ENCODE results near the gene L3MBTL2. TPM values are rescaled to one million over a fixed set of nuclear protein-coding genes. Genes with fewer than 3 reads are reported as not detected.

Gene L3MBTL2
- polyA plus RNA-seq, 1 experiment: 19.1 TPM

DNA sequence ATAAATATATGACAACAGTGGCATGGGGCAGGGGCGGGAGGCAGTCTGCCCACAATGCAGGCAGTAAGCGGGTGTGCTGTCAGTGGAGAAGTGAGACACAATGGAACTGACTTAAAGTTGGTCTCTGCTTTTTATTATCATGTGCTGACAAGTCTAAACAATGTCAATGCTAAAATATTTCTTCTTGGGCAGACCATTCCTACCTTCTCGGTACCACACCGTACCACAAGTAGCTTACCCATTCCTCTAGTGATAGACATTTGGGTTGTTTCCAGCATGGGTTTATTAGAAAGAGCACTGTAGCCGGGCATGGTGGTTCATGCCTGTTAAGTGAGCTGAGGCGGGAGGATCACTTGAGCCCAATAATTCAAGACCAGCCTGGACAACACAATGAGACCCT is 38.2 kb downstream of the L3MBTL2 start:
- Histone ChIP-seq H3K27me3 (ENCODE audit: control insufficient read depth, insufficient read depth, low read length) (no peaks in the 10 kb centered on the region), H3K27ac (ENCODE audit: low read depth, low read length) (no peak overlapping the region), H3K9me3 (ENCODE audit: control insufficient read depth, insufficient read depth, low read length) (no peaks in the 10 kb centered on the region; the same call in 1 of the 2 replicates), H3K4me3 (ENCODE audit: low read depth, low read length) (no peak overlapping the region)
- ChIA-PET POLR2A (interaction anchor here (1.2 kb wide), 1 partner anchor 26 kb away, joined by 4 read pairs; no protein-coding TSS in a partner anchor), CTCF (interaction anchor here (0.7 to 1.4 kb wide), 3 partner anchors 58 to 329 kb away, joined by 3 to 7 read pairs (median 4); partner anchors contain the start of gene ZC3H7B)
- no peak for DNase-seq (ENCODE audit: low read depth, low spot score)
- TF ChIP-seq, protein P1, sequence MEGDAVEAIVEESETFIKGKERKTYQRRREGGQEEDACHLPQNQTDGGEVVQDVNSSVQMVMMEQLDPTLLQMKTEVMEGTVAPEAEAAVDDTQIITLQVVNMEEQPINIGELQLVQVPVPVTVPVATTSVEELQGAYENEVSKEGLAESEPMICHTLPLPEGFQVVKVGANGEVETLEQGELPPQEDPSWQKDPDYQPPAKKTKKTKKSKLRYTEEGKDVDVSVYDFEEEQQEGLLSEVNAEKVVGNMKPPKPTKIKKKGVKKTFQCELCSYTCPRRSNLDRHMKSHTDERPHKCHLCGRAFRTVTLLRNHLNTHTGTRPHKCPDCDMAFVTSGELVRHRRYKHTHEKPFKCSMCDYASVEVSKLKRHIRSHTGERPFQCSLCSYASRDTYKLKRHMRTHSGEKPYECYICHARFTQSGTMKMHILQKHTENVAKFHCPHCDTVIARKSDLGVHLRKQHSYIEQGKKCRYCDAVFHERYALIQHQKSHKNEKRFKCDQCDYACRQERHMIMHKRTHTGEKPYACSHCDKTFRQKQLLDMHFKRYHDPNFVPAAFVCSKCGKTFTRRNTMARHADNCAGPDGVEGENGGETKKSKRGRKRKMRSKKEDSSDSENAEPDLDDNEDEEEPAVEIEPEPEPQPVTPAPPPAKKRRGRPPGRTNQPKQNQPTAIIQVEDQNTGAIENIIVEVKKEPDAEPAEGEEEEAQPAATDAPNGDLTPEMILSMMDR (IDR thresholded peaks at IDR 0.05; ENCODE audit: low read depth, low read length): no peak

DNA sequence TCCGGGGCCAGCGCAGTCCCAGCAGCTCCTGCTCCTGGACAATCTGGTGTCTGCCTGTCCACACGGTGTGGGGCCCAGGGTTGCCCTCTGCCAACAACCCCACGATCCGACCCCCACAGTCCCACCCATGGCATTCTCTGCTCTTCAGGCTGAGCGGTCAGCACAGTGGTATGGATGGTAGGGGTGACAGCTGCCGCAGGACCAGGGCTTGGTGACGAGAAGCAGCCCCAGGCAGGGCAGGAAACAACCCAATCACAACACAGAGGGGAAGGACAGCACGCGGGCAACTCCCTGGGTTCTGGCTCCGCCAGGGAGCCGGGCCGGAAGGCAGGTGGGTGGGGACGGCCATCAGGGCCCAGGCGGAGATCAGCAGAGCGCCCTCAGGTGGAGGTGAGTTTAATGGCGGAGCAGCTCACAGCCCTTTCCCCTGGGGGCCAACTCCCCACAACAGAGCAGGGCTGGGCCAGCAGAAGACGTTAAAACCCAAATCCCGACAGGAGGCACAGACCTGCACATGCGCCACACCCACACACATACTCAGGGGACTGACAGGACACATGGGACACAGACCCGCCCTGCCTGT is 40.9 kb downstream of the L3MBTL2 start:
- Histone ChIP-seq H3K4me3 (ENCODE audit: low read depth, low read length) (no peak overlapping the region), H3K9me3 (ENCODE audit: control insufficient read depth, insufficient read depth, low read length) (no peaks in the 10 kb centered on the region; the same call in 1 of the 2 replicates), H3K27ac (ENCODE audit: low read depth, low read length) (no peak overlapping the region), H3K27me3 (ENCODE audit: control insufficient read depth, insufficient read depth, low read length) (no peaks in the 10 kb centered on the region)
- no peak for DNase-seq (ENCODE audit: low read depth, low spot score)
- TF ChIP-seq, protein P1 (IDR thresholded peaks at IDR 0.05; ENCODE audit: low read depth, low read length): no peak
- ChIA-PET CTCF (no interaction called here), POLR2A (no interaction called here)

DNA sequence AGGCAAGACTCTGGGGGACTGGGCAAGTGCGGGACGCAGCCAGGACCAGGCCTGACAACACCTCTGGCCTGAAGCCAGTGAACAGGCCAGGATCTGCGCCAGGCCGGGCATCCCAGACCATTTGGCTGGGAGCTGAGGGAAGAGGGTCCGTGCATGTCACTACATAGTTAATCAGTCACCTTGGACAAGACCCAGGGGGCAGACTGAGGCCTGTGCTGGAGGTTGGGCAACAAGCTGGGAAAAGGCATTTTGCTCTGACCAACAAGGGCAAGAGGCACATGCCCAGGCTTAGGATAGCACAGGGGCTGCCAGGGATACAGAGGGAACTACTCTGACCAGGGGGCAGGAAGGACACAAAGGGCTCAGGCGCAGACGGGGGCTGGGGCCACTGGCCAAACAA is 42.6 kb downstream of the L3MBTL2 start:
- Histone ChIP-seq H3K9me3 (ENCODE audit: control insufficient read depth, insufficient read depth, low read length) (no peaks in the 10 kb centered on the region; the same call in 1 of the 2 replicates), H3K27ac (ENCODE audit: low read depth, low read length) (no peak overlapping the region), H3K4me3 (ENCODE audit: low read depth, low read length) (no peak overlapping the region), H3K27me3 (ENCODE audit: control insufficient read depth, insufficient read depth, low read length) (no peaks in the 10 kb centered on the region)
- no peak for DNase-seq (ENCODE audit: low read depth, low spot score)
- POLR2A ChIA-PET: interaction anchor here (0.6 kb wide), 1 partner anchor 160 kb away, joined by 3 read pairs; no protein-coding TSS in a partner anchor
- TF ChIP-seq, protein P1 (IDR thresholded peaks at IDR 0.05; ENCODE audit: low read depth, low read length): no peak
- CTCF ChIA-PET: interaction anchor here (0.6 to 1.1 kb wide), 2 partner anchors 54 to 201 kb away, joined by 3 to 7 read pairs; partner anchors contain the start of gene ZC3H7B

DNA sequence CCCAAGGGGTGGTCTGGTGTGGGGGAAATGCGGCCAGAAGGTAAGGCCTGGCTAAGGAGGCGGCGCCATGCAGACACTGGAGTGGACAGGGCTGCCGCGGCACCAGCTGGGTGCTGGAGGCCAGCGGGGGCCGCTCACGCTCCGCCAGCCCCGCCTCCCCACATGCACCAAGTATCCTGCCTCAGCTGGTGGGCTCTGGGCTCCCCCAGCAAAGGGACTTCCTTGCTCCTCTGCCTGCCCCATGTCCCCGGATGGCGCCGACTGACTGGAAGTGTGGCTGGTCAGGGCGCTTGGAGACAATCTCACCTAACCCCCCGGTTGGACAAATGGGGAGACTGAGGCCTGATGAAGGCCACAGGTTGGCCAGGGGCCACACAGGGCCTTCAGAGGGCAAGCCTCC is 43.2 kb downstream of the L3MBTL2 start:
- no peak overlapping the region for H3K4me3 ChIP-seq (ENCODE audit: low read depth, low read length)
- H3K27ac ChIP-seq (ENCODE audit: low read depth, low read length): no peak overlapping the region
- TF ChIP-seq, protein P1 (IDR thresholded peaks at IDR 0.05; ENCODE audit: low read depth, low read length): no peak
- ChIA-PET POLR2A (interaction anchor here (0.6 kb wide), 1 partner anchor 159 kb away, joined by 3 read pairs; no protein-coding TSS in a partner anchor), CTCF (interaction anchor here (0.6 kb wide), 1 partner anchor 200 kb away, joined by 3 read pairs; no protein-coding TSS in a partner anchor)
- no peaks in the 10 kb centered on the region; the same call in 1 of the 2 replicates for H3K9me3 ChIP-seq (ENCODE audit: control insufficient read depth, insufficient read depth, low read length)
- H3K27me3 ChIP-seq (ENCODE audit: control insufficient read depth, insufficient read depth, low read length): no peaks in the 10 kb centered on the region
- no peak for DNase-seq (ENCODE audit: low read depth, low spot score)

DNA sequence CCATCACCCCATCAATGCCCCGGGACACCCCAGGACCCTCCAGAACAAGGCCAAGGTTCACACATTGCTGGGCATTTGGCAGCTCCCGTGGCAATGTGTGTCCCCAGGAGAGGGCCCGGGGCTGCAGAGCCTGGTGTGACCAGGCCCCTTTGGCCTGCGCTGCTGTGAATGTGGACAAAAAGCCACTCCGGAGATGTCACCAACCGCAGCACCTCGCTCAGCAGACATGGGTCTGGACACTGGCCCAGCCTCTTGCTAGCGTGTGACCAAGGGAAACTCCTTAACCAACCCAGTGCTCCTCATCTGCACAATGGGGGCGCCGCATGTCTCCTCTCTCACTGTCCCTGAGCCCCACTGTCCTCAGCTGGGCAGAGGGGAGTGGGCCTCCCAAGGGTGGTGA is 43.6 kb downstream of the L3MBTL2 start:
- ChIA-PET CTCF (no interaction called here), POLR2A (no interaction called here)
- DNase-seq (ENCODE audit: low read depth, low spot score): no peak
- Histone ChIP-seq H3K27ac (ENCODE audit: low read depth, low read length) (no peak overlapping the region), H3K27me3 (ENCODE audit: control insufficient read depth, insufficient read depth, low read length) (no peaks in the 10 kb centered on the region), H3K9me3 (ENCODE audit: control insufficient read depth, insufficient read depth, low read length) (no peaks in the 10 kb centered on the region; the same call in 1 of the 2 replicates), H3K4me3 (ENCODE audit: low read depth, low read length) (no peak overlapping the region)
- TF ChIP-seq, protein P1 (IDR thresholded peaks at IDR 0.05; ENCODE audit: low read depth, low read length): no peak
